ENCODE measurements around the gene HOXB2.

The HOXB2 gene

GRCh38 chr17:48529683-48530009, 15.3 kb downstream of the HOXB2 start:
- Histone ChIP-seq H3K27ac (ENCODE audit: low read depth, low read length) (no peak overlapping the region), H3K4me2 (ENCODE audit: low read depth, low read length, poor library complexity, severe bottlenecking) (no peak overlapping the region), H3K9ac (ENCODE audit: low read length) (no peak overlapping the region), H3K9me3 (ENCODE audit: insufficient read depth, low read length) (no peaks in the 10 kb centered on the region), H3K4me3 (ENCODE audit: insufficient read depth, low read length, poor library complexity, severe bottlenecking) (no peak overlapping the region), H3K36me3 (ENCODE audit: low read length) (no peaks in the 10 kb centered on the region), H2AFZ (ENCODE audit: low read depth, low read length, severe bottlenecking) (no peak overlapping the region), H3K27me3 (ENCODE audit: low read length) (no peaks in the 10 kb centered on the region), H3K9me2 (replicated peaks; ENCODE audit: insufficient read depth, low read length) (no peaks in the 10 kb centered on the region), H3K79me2 (ENCODE audit: insufficient read depth, low read length) (no peaks in the 10 kb centered on the region), H3F3A (ENCODE audit: insufficient read depth) (no peaks in the 10 kb centered on the region), H4K20me1 (ENCODE audit: low read depth, low read length) (no peaks in the 10 kb centered on the region)
- TF ChIP-seq EZH2phosphoT487 (conservative IDR thresholded peaks at IDR 0.05; ENCODE audit: low read length) (no peak), CTCF (IDR thresholded peaks at IDR 0.05; ENCODE audit: insufficient read depth, low read length, poor library complexity, severe bottlenecking) (no peak)

DNA sequence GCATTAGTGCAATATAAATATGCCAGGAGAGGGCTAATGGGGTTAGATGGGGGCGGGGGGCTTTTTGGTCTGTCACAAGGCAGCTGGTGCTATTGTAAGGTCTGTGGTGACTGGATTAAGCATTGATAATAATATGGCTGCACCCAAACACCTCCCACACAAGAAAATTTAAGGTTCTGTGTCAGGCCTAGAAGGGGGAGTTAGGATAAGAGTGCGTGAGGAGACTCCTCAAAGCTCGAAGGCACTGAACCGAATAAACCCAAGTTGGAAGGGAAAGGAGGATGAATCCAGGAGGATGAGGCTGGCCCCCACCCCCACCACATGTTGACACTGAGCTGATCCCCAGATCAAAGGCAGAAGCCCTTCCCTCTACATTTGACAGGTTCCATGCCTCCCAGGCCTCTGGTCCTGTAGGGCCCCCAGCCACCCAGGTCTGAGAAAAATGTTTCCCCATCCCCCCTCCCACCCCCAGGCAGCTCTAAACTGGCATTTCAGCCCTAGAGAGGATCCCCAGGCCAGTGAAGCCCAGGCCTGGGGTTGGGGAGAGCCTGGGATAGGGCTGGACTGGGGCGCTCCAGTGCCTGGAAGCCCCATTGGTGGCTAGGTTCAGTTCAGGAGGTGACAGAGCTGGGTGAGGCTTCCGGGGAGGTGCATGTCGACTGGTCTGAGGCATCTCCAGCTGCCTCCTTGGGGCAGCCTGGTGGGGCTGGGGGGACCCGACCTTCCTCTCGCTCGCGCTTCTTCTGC, 15.8 kb downstream of the HOXB2 start:
- no peak overlapping the region for H2AFZ ChIP-seq (ENCODE audit: low read depth, low read length, severe bottlenecking)
- no peak overlapping the region for H3K9ac ChIP-seq (ENCODE audit: low read length)
- H4K20me1 ChIP-seq (ENCODE audit: low read depth, low read length) = no peaks in the 10 kb centered on the region
- no peak for TF ChIP-seq EZH2phosphoT487 (conservative IDR thresholded peaks at IDR 0.05; ENCODE audit: low read length)
- TF ChIP-seq CTCF (IDR thresholded peaks at IDR 0.05; ENCODE audit: insufficient read depth, low read length, poor library complexity, severe bottlenecking) = no peak
- no peak overlapping the region for H3K4me3 ChIP-seq (ENCODE audit: insufficient read depth, low read length, poor library complexity, severe bottlenecking)
- no peaks in the 10 kb centered on the region for H3F3A ChIP-seq (ENCODE audit: insufficient read depth)
- H3K9me3 ChIP-seq (ENCODE audit: insufficient read depth, low read length) = no peaks in the 10 kb centered on the region
- H3K36me3 ChIP-seq (ENCODE audit: low read length) = no peaks in the 10 kb centered on the region
- H3K9me2 ChIP-seq (replicated peaks; ENCODE audit: insufficient read depth, low read length) = no peaks in the 10 kb centered on the region
- H3K79me2 ChIP-seq (ENCODE audit: insufficient read depth, low read length) = no peaks in the 10 kb centered on the region
- no peak overlapping the region for H3K27ac ChIP-seq (ENCODE audit: low read depth, low read length)
- no peaks in the 10 kb centered on the region for H3K27me3 ChIP-seq (ENCODE audit: low read length)
- H3K4me2 ChIP-seq (ENCODE audit: low read depth, low read length, poor library complexity, severe bottlenecking) = no peak overlapping the region

DNA sequence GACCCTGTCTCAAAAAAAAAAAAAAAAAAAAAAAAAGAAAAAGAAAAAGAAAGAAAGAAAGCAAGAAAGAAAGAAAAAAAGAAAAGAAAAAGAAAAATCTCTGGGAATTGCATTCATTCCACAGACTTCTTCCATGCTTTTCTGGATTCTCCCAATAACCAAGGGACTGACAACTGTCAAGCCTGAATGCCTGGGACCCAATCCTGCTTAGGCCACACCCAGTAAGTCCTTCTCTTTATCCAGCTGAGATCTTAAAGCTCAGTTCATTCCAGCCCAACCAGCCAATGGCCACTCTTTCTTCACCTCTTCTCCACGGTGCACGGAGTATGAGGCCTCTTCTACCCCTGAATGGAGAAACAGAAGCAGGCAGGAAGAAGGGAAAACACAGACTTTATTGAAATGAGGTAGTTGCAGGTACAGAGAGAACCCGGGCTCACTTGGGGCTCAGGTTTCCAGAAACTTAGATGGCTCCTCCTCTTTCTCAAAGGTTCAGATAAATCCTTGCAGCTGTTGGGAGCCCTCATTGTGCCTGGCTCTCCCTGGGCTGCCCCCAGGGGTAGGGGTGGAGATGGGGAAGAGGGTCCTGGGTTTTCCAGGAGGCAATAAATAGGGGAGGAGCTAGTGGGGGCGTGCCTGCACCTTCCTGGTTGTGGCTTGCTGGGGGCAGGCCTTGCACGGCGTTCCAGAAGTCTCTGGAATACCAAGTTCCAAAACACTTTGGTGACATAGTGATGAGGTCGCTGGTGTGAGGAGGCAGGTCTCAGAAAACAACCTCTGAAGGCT, 16.6 kb downstream of the HOXB2 start:
- H3K27ac ChIP-seq (ENCODE audit: low read depth, low read length) = no peak overlapping the region
- H3K4me3 ChIP-seq (ENCODE audit: insufficient read depth, low read length, poor library complexity, severe bottlenecking) = no peak overlapping the region
- H4K20me1 ChIP-seq (ENCODE audit: low read depth, low read length) = no peaks in the 10 kb centered on the region
- H3K9me3 ChIP-seq (ENCODE audit: insufficient read depth, low read length) = no peaks in the 10 kb centered on the region
- no peak overlapping the region for H3K9ac ChIP-seq (ENCODE audit: low read length)
- H3K36me3 ChIP-seq (ENCODE audit: low read length) = no peaks in the 10 kb centered on the region
- no peak overlapping the region for H3K4me2 ChIP-seq (ENCODE audit: low read depth, low read length, poor library complexity, severe bottlenecking)
- no peaks in the 10 kb centered on the region for H3K79me2 ChIP-seq (ENCODE audit: insufficient read depth, low read length)
- H2AFZ ChIP-seq (ENCODE audit: low read depth, low read length, severe bottlenecking) = no peak overlapping the region
- no peaks in the 10 kb centered on the region for H3F3A ChIP-seq (ENCODE audit: insufficient read depth)
- no peaks in the 10 kb centered on the region for H3K9me2 ChIP-seq (replicated peaks; ENCODE audit: insufficient read depth, low read length)
- TF ChIP-seq CTCF (IDR thresholded peaks at IDR 0.05; ENCODE audit: insufficient read depth, low read length, poor library complexity, severe bottlenecking) (no peak), EZH2phosphoT487 (conservative IDR thresholded peaks at IDR 0.05; ENCODE audit: low read length) (no peak)
- H3K27me3 ChIP-seq (ENCODE audit: low read length) = no peaks in the 10 kb centered on the region

Data from SU-DHL-6 (cell line).